Neural progenitor cell (in vitro differentiated cells): ENCODE data around the gene THBD. TPM values are rescaled to one million over a fixed set of nuclear protein-coding genes. Genes with fewer than 3 reads are reported as not detected.

ENCODE experiments used
- DNase-seq: peaks from one replicate; pipeline ENCODE4 v3.0.0-alpha.2; 2016; ENCODE audit warnings: low spot score
- H2AFZ ChIP-seq: fragments of 200-600 bp; sonication (generic); replicated peaks from 2 replicates; pipeline ENCODE4 v1.6.1; 2016; ENCODE audit warnings: antibody characterized with exemption
- H3F3A ChIP-seq: fragments of 200-600 bp; sonication (generic); 2 replicates; pipeline ENCODE4 v1.6.1; 2016; ENCODE audit warnings: antibody characterized with exemption, low read depth
- H3K27ac ChIP-seq: fragments of 200-600 bp; sonication (generic); 2 replicates; pipeline ENCODE4 v1.5.1; 2016; ENCODE audit warnings: mild to moderate bottlenecking
- H3K27me3 ChIP-seq: fragments of 200-600 bp; sonication (generic); 2 replicates; pipeline ENCODE4 v1.6.1; 2016; ENCODE audit warnings: mild to moderate bottlenecking, moderate library complexity
- H3K36me3 ChIP-seq: fragments of 200-600 bp; sonication (generic); 2 replicates; pipeline ENCODE4 v1.5.1; 2016
- H3K4me1 ChIP-seq: fragments of 200-600 bp; sonication (generic); 2 replicates; pipeline ENCODE4 v1.6.1; 2016; ENCODE audit warnings: mixed run types
- H3K4me2 ChIP-seq: fragments of 200-600 bp; sonication (generic); 2 replicates; pipeline ENCODE4 v1.6.1; 2016
- H3K4me3 ChIP-seq: fragments of 200-600 bp; sonication (generic); 2 replicates; pipeline ENCODE4 v1.5.1; 2016
- H3K79me2 ChIP-seq: fragments of 200-600 bp; sonication (generic); 2 replicates; pipeline ENCODE4 v1.6.1; 2016; ENCODE audit warnings: low read depth
- H3K9ac ChIP-seq: fragments of 200-600 bp; sonication (generic); 2 replicates; pipeline ENCODE4 v1.6.1; 2016
- H3K9me3 ChIP-seq: fragments of 200-600 bp; sonication (generic); 2 replicates; pipeline ENCODE4 v1.5.1; 2016; ENCODE audit warnings: low read depth
- H4K20me1 ChIP-seq: fragments of 200-600 bp; sonication (generic); 2 replicates; pipeline ENCODE4 v1.6.1; 2016; ENCODE audit warnings: low read depth
- H3K27ac Mint-ChIP-seq: 3 replicates; pipeline ENCODE4 v1.8.0; 2021; ENCODE audit warnings: mixed read lengths
- H3K27me3 Mint-ChIP-seq: 2 replicates; pipeline ENCODE4 v1.8.0; 2022; ENCODE audit warnings: low read depth, mild to moderate bottlenecking, inconsistent platforms, moderate library complexity, mixed read lengths; ENCODE audit not compliant: insufficient read depth
- H3K36me3 Mint-ChIP-seq: 3 replicates; pipeline ENCODE4 v1.8.0; 2021; ENCODE audit warnings: mixed read lengths
- H3K4me1 Mint-ChIP-seq: 3 replicates; pipeline ENCODE4 v1.8.0; 2021; ENCODE audit warnings: mixed read lengths
- H3K4me3 Mint-ChIP-seq: 3 replicates; pipeline ENCODE4 v1.8.0; 2021; ENCODE audit warnings: mild to moderate bottlenecking, moderate library complexity, mixed read lengths
- H3K9me3 Mint-ChIP-seq: 3 replicates; pipeline ENCODE4 v1.8.0; 2020; ENCODE audit warnings: mixed read lengths
- EZH2 ChIP-seq: fragments of 200-600 bp; sonication (generic); IDR thresholded peaks from 2 replicates; pipeline ENCODE4 v1.6.1; 2017; ENCODE audit warnings: antibody characterized with exemption, mild to moderate bottlenecking, moderate library complexity
- EZH2phosphoT487 ChIP-seq: fragments of 200-600 bp; sonication (generic); IDR thresholded peaks from 2 replicates; pipeline ENCODE4 v1.6.1; 2017; ENCODE audit warnings: antibody characterized with exemption
- total RNA-seq: library from RNA; depleted of rRNA; stranded (reverse); fragments of >200 nt; gene quantifications from 2 replicates; pipeline ENCODE4 v1.2.3, GENCODE V29; 2015; ENCODE audit warnings: low replicate concordance
- TF ChIP-seq, protein P1 (sequence below): fragments of 200-600 bp; sonication (generic); IDR thresholded peaks from 2 replicates; pipeline ENCODE4 v1.5.1; 2017; ENCODE audit warnings: antibody characterized with exemption, mild to moderate bottlenecking

THBD gene
- total RNA-seq, 1 donor from 2014 or later: 0.15 TPM

DNA sequence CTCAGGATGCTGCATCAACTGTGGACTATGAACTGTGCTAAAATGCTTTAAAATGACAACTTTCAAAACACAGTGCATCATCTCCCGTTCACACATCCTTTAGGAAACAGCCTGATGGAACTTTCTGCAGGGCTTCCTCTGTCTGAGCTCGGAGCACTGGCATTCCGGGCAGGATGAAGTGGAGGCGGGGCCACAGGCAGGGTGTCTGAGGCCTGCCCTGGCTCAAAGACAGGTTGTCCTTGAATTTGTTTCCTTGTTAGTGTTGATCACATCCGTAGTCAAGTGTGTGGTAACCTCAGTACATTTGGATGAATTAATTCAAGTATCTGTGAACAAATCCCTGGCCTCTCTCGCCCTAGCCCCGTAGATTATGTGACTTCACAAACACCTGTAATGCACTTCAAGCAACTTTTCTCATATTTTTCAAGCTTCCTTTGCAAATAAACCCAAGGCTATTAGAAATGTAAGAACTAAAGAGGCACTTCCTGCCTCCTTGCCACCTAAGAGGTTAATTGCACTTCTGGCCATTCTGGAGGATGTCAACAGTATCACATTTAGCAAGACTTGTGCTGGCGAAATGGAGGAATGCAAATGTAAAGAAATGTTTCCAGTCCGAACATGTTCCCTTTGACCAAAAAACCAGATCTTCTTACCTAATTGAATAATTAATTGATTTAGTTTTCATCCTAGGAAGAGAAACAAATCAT is 33.5 kb upstream of the THBD start:
- Histone ChIP-seq H3K4me1 (peaks cover 17% of the 10 kb centered on the region), H3K79me2 (no peaks in the 10 kb centered on the region), H2AFZ (no peak overlapping the region), H3K9ac (no peak overlapping the region), H3F3A (no peaks in the 10 kb centered on the region), H4K20me1 (no peaks in the 10 kb centered on the region), H3K36me3 (no peaks in the 10 kb centered on the region), H3K9me3 (no peaks in the 10 kb centered on the region), H3K4me3 (no peak overlapping the region), H3K27ac (no peak overlapping the region), H3K27me3 (no peaks in the 10 kb centered on the region), H3K4me2 (no peak overlapping the region)
- no peak overlapping the region for H3K27ac Mint-ChIP-seq
- no peaks in the 10 kb centered on the region for H3K36me3 Mint-ChIP-seq
- no peak overlapping the region for H3K4me3 Mint-ChIP-seq
- no peaks in the 10 kb centered on the region for H3K9me3 Mint-ChIP-seq
- peaks cover 27% of the 10 kb centered on the region for H3K4me1 Mint-ChIP-seq
- DNase-seq: no peak
- TF ChIP-seq EZH2: no peak
- TF ChIP-seq EZH2phosphoT487: no peak
- TF ChIP-seq, protein P1, sequence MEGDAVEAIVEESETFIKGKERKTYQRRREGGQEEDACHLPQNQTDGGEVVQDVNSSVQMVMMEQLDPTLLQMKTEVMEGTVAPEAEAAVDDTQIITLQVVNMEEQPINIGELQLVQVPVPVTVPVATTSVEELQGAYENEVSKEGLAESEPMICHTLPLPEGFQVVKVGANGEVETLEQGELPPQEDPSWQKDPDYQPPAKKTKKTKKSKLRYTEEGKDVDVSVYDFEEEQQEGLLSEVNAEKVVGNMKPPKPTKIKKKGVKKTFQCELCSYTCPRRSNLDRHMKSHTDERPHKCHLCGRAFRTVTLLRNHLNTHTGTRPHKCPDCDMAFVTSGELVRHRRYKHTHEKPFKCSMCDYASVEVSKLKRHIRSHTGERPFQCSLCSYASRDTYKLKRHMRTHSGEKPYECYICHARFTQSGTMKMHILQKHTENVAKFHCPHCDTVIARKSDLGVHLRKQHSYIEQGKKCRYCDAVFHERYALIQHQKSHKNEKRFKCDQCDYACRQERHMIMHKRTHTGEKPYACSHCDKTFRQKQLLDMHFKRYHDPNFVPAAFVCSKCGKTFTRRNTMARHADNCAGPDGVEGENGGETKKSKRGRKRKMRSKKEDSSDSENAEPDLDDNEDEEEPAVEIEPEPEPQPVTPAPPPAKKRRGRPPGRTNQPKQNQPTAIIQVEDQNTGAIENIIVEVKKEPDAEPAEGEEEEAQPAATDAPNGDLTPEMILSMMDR: no peak
- H3K27me3 Mint-ChIP-seq: no peaks in the 10 kb centered on the region

DNA sequence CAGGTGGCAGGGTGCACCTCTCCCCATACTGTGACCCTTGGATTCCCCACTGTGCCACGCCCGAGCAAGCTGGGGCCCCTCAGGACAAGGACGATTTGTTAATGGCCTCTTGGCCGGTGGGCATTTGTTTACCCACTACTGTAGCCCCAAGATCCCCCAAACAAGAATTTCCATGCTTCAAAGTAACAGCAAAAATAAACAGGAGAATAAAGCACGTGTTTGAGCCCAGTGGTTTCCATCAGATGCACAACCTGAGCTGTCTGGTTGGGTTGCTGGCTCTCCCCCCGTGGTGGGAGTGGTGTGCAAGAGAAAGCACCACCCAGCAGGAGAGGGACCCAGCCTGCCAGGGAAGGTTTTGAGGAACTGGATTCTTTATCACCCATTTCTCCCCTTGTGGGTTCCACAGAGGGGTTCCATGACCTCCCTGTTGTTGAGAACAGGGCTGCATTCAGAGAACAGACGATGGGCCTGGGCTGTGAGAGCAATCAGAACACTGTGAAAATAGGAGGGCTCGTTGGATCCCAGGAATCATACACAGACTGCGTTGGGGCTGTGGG is 31.9 kb upstream of the THBD start:
- no peak overlapping the region for H3K27ac Mint-ChIP-seq
- H4K20me1 ChIP-seq: no peaks in the 10 kb centered on the region

DNA sequence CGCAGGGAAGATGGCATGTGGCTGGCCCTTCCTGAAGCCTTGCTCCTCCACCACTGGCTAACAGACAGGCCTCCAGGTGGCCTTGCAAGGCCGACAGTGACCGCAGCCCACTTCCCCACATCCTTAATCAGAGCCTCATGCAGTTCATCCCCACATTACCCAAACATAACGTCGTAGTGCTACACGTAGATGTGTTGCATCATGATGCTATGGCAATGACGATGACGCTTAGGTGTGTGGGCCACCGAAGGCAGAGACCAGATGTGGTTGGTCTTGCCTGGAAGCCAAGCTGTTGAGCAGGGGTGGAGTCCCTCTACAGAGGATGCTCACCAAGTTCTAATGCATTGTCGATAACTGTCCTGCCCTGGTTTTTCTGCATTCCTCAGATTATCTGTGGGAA is 31.0 kb upstream of the THBD start:
- Mint-ChIP-seq H3K27ac (no peak overlapping the region), H3K36me3 (no peaks in the 10 kb centered on the region), H3K9me3 (no peaks in the 10 kb centered on the region), H3K4me1 (peaks cover 27% of the 10 kb centered on the region), H3K27me3 (peaks cover 3% of the 10 kb centered on the region), H3K4me3 (no peak overlapping the region)
- peaks cover 17% of the 10 kb centered on the region for H3K4me1 ChIP-seq
- no peaks in the 10 kb centered on the region for H3K79me2 ChIP-seq
- no peak for TF ChIP-seq EZH2
- TF ChIP-seq, protein P1: no peak
- TF ChIP-seq EZH2phosphoT487: no peak
- H3K36me3 ChIP-seq: no peaks in the 10 kb centered on the region
- H3K4me2 ChIP-seq: no peak overlapping the region
- H4K20me1 ChIP-seq: no peaks in the 10 kb centered on the region
- H3K9ac ChIP-seq: no peak overlapping the region
- no peaks in the 10 kb centered on the region for H3K27me3 ChIP-seq
- no peaks in the 10 kb centered on the region for H3K9me3 ChIP-seq
- H3F3A ChIP-seq: no peaks in the 10 kb centered on the region
- H3K4me3 ChIP-seq: no peak overlapping the region
- H2AFZ ChIP-seq: no peak overlapping the region
- DNase-seq: no peak
- no peak overlapping the region for H3K27ac ChIP-seq

More for the DNA sequence above, 31.9 kb upstream of the THBD start:
- H3K27me3 ChIP-seq: no peaks in the 10 kb centered on the region
- Mint-ChIP-seq H3K36me3 (no peaks in the 10 kb centered on the region), H3K9me3 (no peaks in the 10 kb centered on the region), H3K4me3 (no peak overlapping the region), H3K4me1 (peaks cover 28% of the 10 kb centered on the region), H3K27me3 (peaks cover 3% of the 10 kb centered on the region)
- H2AFZ ChIP-seq: no peak overlapping the region
- DNase-seq: no peak
- no peak for TF ChIP-seq EZH2
- TF ChIP-seq, protein P1: no peak
- TF ChIP-seq EZH2phosphoT487: no peak
- H3K4me1 ChIP-seq: peaks cover 17% of the 10 kb centered on the region
- H3K79me2 ChIP-seq: no peaks in the 10 kb centered on the region
- H3F3A ChIP-seq: no peaks in the 10 kb centered on the region
- no peak overlapping the region for H3K4me2 ChIP-seq
- no peaks in the 10 kb centered on the region for H3K9me3 ChIP-seq
- H3K36me3 ChIP-seq: no peaks in the 10 kb centered on the region
- no peak overlapping the region for H3K27ac ChIP-seq
- no peak overlapping the region for H3K9ac ChIP-seq
- H3K4me3 ChIP-seq: no peak overlapping the region
